Stimulated activated CD4-positive, alpha-beta T cell treated with anti-CD3 and anti-CD28 coated beads, Interleukin-2, amount 100 ng/mL, for 48 hours (primary cell): ENCODE results near the gene GUCA2A.
"Not testable (repeated sequence)": the region's sequence is repeated elsewhere in the genome, so short reads cannot be mapped to it uniquely, and the experiment has no call there.

Source experiments
- DNase-seq, 2 donors: peaks; one replicate each; pipeline ENCODE4 v3.0.0-alpha.2; 2020

Gene GUCA2A

GRCh38 chr1:42164551-42165420 is at the start of gene GUCA2A:
TSS of gene GUCA2A (minus strand) at chr1:42164745. CDS start at chr1:42164712, 33 bp downstream.
- no peak for DNase-seq

GRCh38 chr1:42211224-42211623 is 46.7 kb upstream of the GUCA2A start:
- no peak for DNase-seq

- DNase-seq = no peak
These were observed 46.0 kb upstream of the GUCA2A start for GRCh38 chr1:42210421-42211133.

- DNase-seq = no peak
These were observed 45.1 kb upstream of the GUCA2A start for GRCh38 chr1:42209526-42210251.

- not testable (repeated sequence) for DNase-seq
These were observed 42.4 kb upstream of the GUCA2A start for GRCh38 chr1:42206930-42207329.

- no peak for DNase-seq
These were observed 41.6 kb upstream of the GUCA2A start for GRCh38 chr1:42206164-42206563.

GRCh38 chr1:42201986-42202385 is 37.4 kb upstream of the GUCA2A start:
- DNase-seq = no peak

GRCh38 chr1:42198251-42198650 is 33.7 kb upstream of the GUCA2A start:
- DNase-seq = no peak

- DNase-seq = no peak
These were observed 31.3 kb upstream of the GUCA2A start for GRCh38 chr1:42195841-42196240.

- DNase-seq = no peak
These were observed 27.6 kb upstream of the GUCA2A start for GRCh38 chr1:42192106-42192505.

GRCh38 chr1:42191319-42191718 is 26.8 kb upstream of the GUCA2A start:
- no peak for DNase-seq

GRCh38 chr1:42189931-42190853 is 25.6 kb upstream of the GUCA2A start:
- no peak for DNase-seq

- DNase-seq = no peak
These were observed 21.6 kb upstream of the GUCA2A start for GRCh38 chr1:42186152-42186551.

- no peak for DNase-seq
These were observed 20.1 kb upstream of the GUCA2A start for GRCh38 chr1:42184616-42185015.

- DNase-seq = no peak
These were observed 19.4 kb upstream of the GUCA2A start for GRCh38 chr1:42183957-42184268.

GRCh38 chr1:42183210-42183956 is 18.8 kb upstream of the GUCA2A start:
- no peak for DNase-seq

- no peak for DNase-seq
These were observed 17.1 kb upstream of the GUCA2A start for GRCh38 chr1:42181687-42182086.

- DNase-seq = no peak
These were observed 15.4 kb upstream of the GUCA2A start for GRCh38 chr1:42179900-42180329.

GRCh38 chr1:42179275-42179674 is 14.7 kb upstream of the GUCA2A start:
- no peak for DNase-seq

GRCh38 chr1:42178249-42178648 is 13.7 kb upstream of the GUCA2A start:
- DNase-seq = no peak

GRCh38 chr1:42177541-42177981 is 13.0 kb upstream of the GUCA2A start:
- DNase-seq = no peak
